Measurements from ENCODE around the gene SLC25A40. TPM values are rescaled to one million over a fixed set of nuclear protein-coding genes. Genes with fewer than 3 reads are reported as not detected.

The SLC25A40 gene
- polyA plus RNA-seq, 1 of the 3 experiments (the other 2 are of a cell fraction): 5.5 TPM

- no peaks in the 10 kb centered on the region for H3K9me3 ChIP-seq
- H3K4me3 ChIP-seq (ENCODE audit: low read depth in 2 of 2, low read length in 1 of 2): no peak overlapping the region
- no peaks in the 10 kb centered on the region for H3K79me2 ChIP-seq (ENCODE audit: insufficient read depth)
- H3K4me1 ChIP-seq (ENCODE audit: control insufficient read depth in 1 of 2, insufficient read depth in 2 of 2, low read depth in 1 of 2, low read length in 1 of 2): no peaks in the 10 kb centered on the region
- no peaks in the 10 kb centered on the region for H3K36me3 ChIP-seq (replicated peaks in 1 of 2; ENCODE audit: control insufficient read depth in 1 of 2, insufficient read depth in 2 of 2, low read length in 1 of 2)
- no peaks in the 10 kb centered on the region for H3F3A ChIP-seq (replicated peaks; ENCODE audit: insufficient read depth)
- H2AFZ ChIP-seq (ENCODE audit: low read depth): no peak overlapping the region
- ChIA-PET CTCF (interaction anchor here (0.6 to 3.7 kb wide), 30 partner anchors 11 to 371 kb away, joined by 3 to 48 read pairs (median 6); partner anchors contain the start of genes ADAM22, DBF4 and SLC25A40), POLR2A (no interaction called here)
- no peak overlapping the region for H3K27ac ChIP-seq (ENCODE audit: low read depth in 2 of 2, low read length in 1 of 2)
- H3K4me2 ChIP-seq: no peak overlapping the region
- DNase-seq: no peak
- no peak overlapping the region for H3K9ac ChIP-seq
- 24% methylated on average over 1 of the region's 1 CpG for WGBS (ENCODE audit: low lambda C conversion rate)
- H3K9me2 ChIP-seq: no peaks in the 10 kb centered on the region
- H3K27me3 ChIP-seq (ENCODE audit: insufficient read depth): no peaks in the 10 kb centered on the region
- TF ChIP-seq FOXM1 (IDR thresholded peaks at IDR 0.05; ENCODE audit: low read depth) (no peak), ELF1 (IDR thresholded peaks at IDR 0.05) (no peak), CHD2 (IDR thresholded peaks at IDR 0.05; ENCODE audit: low read length, partially characterized antibody) (no peak), USF1 (IDR thresholded peaks at IDR 0.05; ENCODE audit: borderline replicate concordance, low read depth) (no peak)
- H4K20me1 ChIP-seq (ENCODE audit: insufficient read depth): no peaks in the 10 kb centered on the region
Measured at GRCh38 chr7:87797395-87797794, 78.8 kb downstream of the SLC25A40 start.

DNA sequence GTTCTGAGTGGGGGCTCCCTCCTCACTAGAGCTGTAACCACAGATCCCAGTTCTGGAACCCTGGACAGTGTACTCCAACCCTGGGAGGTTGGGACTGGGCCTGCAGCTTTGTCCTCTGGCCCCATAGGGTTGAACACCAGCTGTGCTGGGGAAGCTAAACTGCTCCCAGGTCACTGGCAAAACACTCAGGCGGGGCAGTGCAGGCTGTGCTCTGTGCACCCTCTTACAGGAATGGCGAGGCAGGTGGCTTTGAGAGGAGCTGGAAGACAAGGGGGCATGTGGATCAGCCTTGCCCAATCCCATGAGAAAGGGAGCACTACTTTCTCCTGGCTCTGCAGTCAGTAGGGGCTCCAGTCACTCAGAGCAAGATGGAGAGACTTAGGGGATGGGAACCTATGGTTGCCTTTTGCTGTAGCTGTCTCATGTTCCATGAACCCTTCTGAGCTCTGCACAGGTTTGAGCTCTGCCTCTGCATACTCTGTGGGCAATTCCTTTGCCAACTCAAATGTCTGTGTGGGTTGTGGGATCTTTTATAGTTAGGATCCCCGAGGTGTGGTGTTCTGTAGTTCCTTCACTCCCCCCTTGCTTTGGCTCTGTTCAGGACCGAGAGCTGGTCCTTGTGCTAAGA lies 90.7 kb downstream of the SLC25A40 start:
- ChIA-PET POLR2A (no interaction called here), CTCF (interaction anchor here (1.3 to 4.8 kb wide), 3 partner anchors 8 to 384 kb away, joined by 4 to 19 read pairs (median 7); no protein-coding TSS in a partner anchor)
- Histone ChIP-seq H3K27me3 (ENCODE audit: insufficient read depth) (no peaks in the 10 kb centered on the region), H2AFZ (ENCODE audit: low read depth) (no peak overlapping the region), H3F3A (replicated peaks; ENCODE audit: insufficient read depth) (no peaks in the 10 kb centered on the region), H3K9ac (no peak overlapping the region), H3K36me3 (replicated peaks in 1 of 2; ENCODE audit: control insufficient read depth in 1 of 2, insufficient read depth in 2 of 2, low read length in 1 of 2) (no peaks in the 10 kb centered on the region), H3K9me3 (no peaks in the 10 kb centered on the region), H3K4me2 (no peak overlapping the region), H3K79me2 (ENCODE audit: insufficient read depth) (no peaks in the 10 kb centered on the region), H3K9me2 (no peaks in the 10 kb centered on the region), H3K27ac (ENCODE audit: low read depth in 2 of 2, low read length in 1 of 2) (no peak overlapping the region), H3K4me1 (ENCODE audit: control insufficient read depth in 1 of 2, insufficient read depth in 2 of 2, low read depth in 1 of 2, low read length in 1 of 2) (no peaks in the 10 kb centered on the region), H4K20me1 (ENCODE audit: insufficient read depth) (no peaks in the 10 kb centered on the region), H3K4me3 (ENCODE audit: low read depth in 2 of 2, low read length in 1 of 2) (no peak overlapping the region)
- TF ChIP-seq USF2 (IDR thresholded peaks at IDR 0.05; ENCODE audit: borderline replicate concordance, low read depth, low read length): no peak
- TF ChIP-seq, protein P1, sequence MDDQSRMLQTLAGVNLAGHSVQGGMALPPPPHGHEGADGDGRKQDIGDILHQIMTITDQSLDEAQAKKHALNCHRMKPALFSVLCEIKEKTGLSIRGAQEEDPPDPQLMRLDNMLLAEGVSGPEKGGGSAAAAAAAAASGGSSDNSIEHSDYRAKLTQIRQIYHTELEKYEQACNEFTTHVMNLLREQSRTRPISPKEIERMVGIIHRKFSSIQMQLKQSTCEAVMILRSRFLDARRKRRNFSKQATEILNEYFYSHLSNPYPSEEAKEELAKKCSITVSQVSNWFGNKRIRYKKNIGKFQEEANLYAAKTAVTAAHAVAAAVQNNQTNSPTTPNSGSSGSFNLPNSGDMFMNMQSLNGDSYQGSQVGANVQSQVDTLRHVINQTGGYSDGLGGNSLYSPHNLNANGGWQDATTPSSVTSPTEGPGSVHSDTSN (IDR thresholded peaks at IDR 0.05): no peak
- no peak for TF ChIP-seq RAD21 (IDR thresholded peaks at IDR 0.05; ENCODE audit: low read length)
- TF ChIP-seq SMC3 (IDR thresholded peaks at IDR 0.05; ENCODE audit: low read depth, low read length): no peak
- TF ChIP-seq FOXM1 (IDR thresholded peaks at IDR 0.05; ENCODE audit: low read depth): no peak
- no peak for TF ChIP-seq YY1 (IDR thresholded peaks at IDR 0.05; ENCODE audit: low read depth)
- TF ChIP-seq GABPA (IDR thresholded peaks at IDR 0.05; ENCODE audit: low read depth): no peak
- TF ChIP-seq EZH2phosphoT487 (IDR thresholded peaks at IDR 0.05; ENCODE audit: borderline replicate concordance, low read depth): no peak
- no peak for TF ChIP-seq GATA2 (CRISPR knock-in tag; IDR thresholded peaks at IDR 0.05)
- no peak for TF ChIP-seq POLR2AphosphoS5 (IDR thresholded peaks at IDR 0.05; ENCODE audit: low read depth, low read length)
- TF ChIP-seq MXI1 (IDR thresholded peaks at IDR 0.05; ENCODE audit: low read depth, low read length): no peak
- no peak for TF ChIP-seq TAF1 (IDR thresholded peaks at IDR 0.05; ENCODE audit: borderline replicate concordance, low read depth, low read length)
- TF ChIP-seq MEF2A (IDR thresholded peaks at IDR 0.05; ENCODE audit: borderline replicate concordance, low read depth): no peak
- TF ChIP-seq CHD2 (IDR thresholded peaks at IDR 0.05; ENCODE audit: low read length, partially characterized antibody): no peak
- no peak for TF ChIP-seq IRF3 (IDR thresholded peaks at IDR 0.05; ENCODE audit: low read depth, low read length)
- no peak for DNase-seq
- WGBS (ENCODE audit: low lambda C conversion rate): 44% methylated on average over 3 of the region's 4 CpGs

All from SK-N-SH (cell line).